GM12873 (cell line): Measurements from ENCODE around the gene GHR.

Experiments used
- CTCF ChIP-seq: IDR thresholded peaks from 2 replicates; pipeline ENCODE4 v1.5.1; 2012; ENCODE audit warnings: low read depth, mild to moderate bottlenecking, moderate library complexity, low read length, control low read depth; ENCODE audit not compliant: insufficient read depth; ENCODE audit errors: missing control alignments

Gene GHR

GRCh38 chr5:42642006-42642405, 218.8 kb downstream of the GHR start:
- TF ChIP-seq CTCF: no peak

GRCh38 chr5:42643360-42643759, 220.1 kb downstream of the GHR start:
- TF ChIP-seq CTCF: no peak

GRCh38 chr5:42645138-42645537, 221.9 kb downstream of the GHR start:
- TF ChIP-seq CTCF: no peak

GRCh38 chr5:42648036-42648435, 224.8 kb downstream of the GHR start:
- TF ChIP-seq CTCF: no peak

DNA sequence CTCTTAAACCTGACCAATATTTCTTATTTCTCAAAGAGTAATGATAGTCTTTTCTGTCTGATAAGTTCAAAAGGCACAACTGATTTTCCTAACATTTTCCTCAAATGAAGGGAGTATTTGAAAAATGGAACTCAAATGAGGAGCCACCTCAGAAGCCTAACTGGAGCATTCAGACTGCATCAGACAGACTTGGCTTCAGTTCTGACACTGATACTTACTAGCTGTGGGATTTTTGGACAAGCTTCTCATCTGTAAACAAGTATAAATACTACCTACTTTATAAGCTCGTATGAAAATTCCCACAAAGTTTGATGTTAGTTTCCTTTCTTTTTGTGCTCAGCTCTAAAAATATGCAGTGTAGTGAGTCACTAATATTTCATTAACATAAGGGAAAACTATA, 225.7 kb downstream of the GHR start:
- TF ChIP-seq CTCF: no peak

DNA sequence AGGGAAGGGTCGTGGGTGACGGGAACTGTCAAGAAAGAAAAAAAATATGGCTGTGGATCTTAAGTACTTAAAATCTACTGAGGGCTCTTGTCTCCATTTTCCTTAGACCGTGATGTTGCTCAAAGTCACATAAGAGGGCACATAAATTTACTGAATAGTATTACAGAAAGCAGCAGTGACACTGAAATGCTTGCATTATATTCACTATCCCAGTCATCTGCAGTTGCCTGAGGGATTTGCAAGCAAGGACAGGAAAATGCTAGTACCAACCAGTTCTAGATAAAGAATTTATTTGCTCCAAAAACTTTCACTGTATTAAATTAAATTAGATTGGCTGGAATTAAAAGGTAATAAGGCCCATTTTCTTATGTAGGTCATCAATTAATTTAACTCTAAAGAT, 226.8 kb downstream of the GHR start:
- TF ChIP-seq CTCF: no peak

GRCh38 chr5:42653705-42654104, 230.5 kb downstream of the GHR start:
- TF ChIP-seq CTCF: no peak

- TF ChIP-seq CTCF: no peak
These were observed 231.4 kb downstream of the GHR start for GRCh38 chr5:42654645-42655044.
